ENCODE results near the gene KRTAP4-12.

KRTAP4-12 gene

GRCh38 chr17:41082626-41083025, 41.4 kb downstream of the KRTAP4-12 start:
- Histone ChIP-seq H3K9ac (ENCODE audit: low read depth, low read length) (no peak overlapping the region), H3K4me1 (ENCODE audit: insufficient read depth, low read length) (no peaks in the 10 kb centered on the region), H3K9me3 (ENCODE audit: insufficient read depth, low read depth, low read length) (no peaks in the 10 kb centered on the region), H3K27ac (ENCODE audit: low read depth, low read length) (no peak overlapping the region), H3K27me3 (ENCODE audit: insufficient read depth, low read length) (no peaks in the 10 kb centered on the region), H3K36me3 (ENCODE audit: insufficient read depth, low read length) (no peaks in the 10 kb centered on the region), H3K4me3 (ENCODE audit: low read length) (no peak overlapping the region)
- WGBS: 90% methylated on average over 4 of the region's 4 CpGs

GRCh38 chr17:41076788-41077187, 47.2 kb downstream of the KRTAP4-12 start:
- H3K9me3 ChIP-seq (ENCODE audit: insufficient read depth, low read depth, low read length): no peaks in the 10 kb centered on the region
- H3K4me3 ChIP-seq (ENCODE audit: low read length): no peak overlapping the region
- H3K9ac ChIP-seq (ENCODE audit: low read depth, low read length): no peak overlapping the region
- H3K27ac ChIP-seq (ENCODE audit: low read depth, low read length): no peak overlapping the region
- H3K27me3 ChIP-seq (ENCODE audit: insufficient read depth, low read length): no peaks in the 10 kb centered on the region
- H3K4me1 ChIP-seq (ENCODE audit: insufficient read depth, low read length): no peaks in the 10 kb centered on the region
- H3K36me3 ChIP-seq (ENCODE audit: insufficient read depth, low read length): no peaks in the 10 kb centered on the region

GRCh38 chr17:41073676-41074075, 50.3 kb downstream of the KRTAP4-12 start:
- Histone ChIP-seq H3K9me3 (ENCODE audit: insufficient read depth, low read depth, low read length) (no peaks in the 10 kb centered on the region), H3K36me3 (ENCODE audit: insufficient read depth, low read length) (no peaks in the 10 kb centered on the region), H3K9ac (ENCODE audit: low read depth, low read length) (no peak overlapping the region), H3K4me3 (ENCODE audit: low read length) (no peak overlapping the region), H3K27ac (ENCODE audit: low read depth, low read length) (no peak overlapping the region), H3K4me1 (ENCODE audit: insufficient read depth, low read length) (no peaks in the 10 kb centered on the region), H3K27me3 (ENCODE audit: insufficient read depth, low read length) (no peaks in the 10 kb centered on the region)
- WGBS: 92% methylated on average over 2 of the region's 2 CpGs
